ENCODE results near the gene RTN4R.

RTN4R gene

DNA sequence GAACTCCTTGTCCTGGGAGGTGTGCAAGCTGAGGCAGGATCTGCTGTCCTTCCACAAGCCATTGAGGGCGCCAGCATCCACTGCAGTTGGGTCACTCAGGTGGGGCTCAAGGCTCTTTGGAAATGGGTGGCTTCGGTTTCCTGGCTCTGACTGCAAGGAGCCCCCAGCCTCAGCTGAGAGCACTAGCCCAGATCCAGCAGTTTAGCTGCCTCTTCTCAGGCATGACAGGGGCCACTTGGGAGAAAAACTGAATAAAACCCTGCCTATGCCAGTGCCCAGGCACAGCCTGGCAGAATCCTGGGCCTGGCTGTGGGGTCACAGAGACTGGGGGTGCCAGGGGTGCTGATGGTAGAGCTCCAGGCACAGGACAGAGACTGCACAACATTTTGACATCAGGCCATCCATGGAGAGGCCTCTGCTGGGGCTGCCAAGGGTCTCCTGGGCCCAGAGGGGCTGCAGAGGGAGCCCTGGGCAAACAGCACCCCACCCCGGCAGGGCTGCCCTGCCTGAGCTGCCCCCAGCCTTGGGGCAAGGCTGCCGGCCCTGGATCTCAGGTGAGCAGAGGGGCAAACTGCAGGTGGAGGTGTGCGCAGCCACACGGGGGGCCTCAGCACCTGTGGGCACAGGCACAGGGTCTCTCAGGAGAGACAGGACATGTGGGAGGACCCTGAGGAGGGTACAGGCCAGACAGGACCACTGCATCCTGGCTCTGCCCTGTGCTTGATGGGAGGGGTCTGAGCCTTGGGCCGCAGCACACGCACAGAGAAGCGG is 28.3 kb downstream of the RTN4R start:
- DNase-seq: no peak

DNA sequence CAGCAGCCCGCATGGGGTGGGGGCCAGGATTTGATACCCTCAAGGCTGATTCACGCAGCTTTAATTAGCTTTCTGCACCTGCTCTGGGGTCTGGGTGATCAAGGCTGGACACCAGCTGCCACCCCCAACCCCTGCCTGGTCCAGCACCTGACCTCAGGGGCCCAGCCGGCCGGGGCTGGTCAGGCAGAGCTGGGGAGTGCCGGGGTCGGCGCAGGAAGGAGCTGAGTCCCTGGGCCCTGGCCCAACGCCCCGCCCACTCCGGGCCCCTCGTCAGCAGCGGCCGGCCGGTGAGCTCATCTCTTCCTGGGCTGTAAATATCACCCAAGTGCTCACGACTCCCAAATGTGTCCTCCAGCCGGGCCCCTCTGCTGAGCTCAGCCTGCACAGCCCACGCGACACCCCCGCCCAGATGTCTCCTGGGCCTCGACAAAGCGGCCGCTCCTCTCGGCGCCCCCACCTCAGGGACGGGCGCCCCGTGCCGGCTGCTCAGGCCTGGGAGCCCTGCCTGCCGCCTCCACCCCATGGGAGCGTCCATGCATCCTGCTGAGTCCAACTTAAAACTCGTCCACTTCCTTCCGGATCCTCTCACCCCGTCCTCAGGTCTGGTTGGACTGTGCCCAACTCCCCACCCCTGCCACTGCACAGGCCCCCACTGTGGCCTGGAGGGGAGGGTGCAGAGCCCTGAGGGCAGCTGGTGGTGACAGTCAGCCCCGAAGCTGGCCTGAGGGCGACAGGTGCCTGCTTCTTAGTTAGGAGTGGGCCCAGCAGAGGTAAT is 29.0 kb downstream of the RTN4R start:
- no peak for DNase-seq

DNA sequence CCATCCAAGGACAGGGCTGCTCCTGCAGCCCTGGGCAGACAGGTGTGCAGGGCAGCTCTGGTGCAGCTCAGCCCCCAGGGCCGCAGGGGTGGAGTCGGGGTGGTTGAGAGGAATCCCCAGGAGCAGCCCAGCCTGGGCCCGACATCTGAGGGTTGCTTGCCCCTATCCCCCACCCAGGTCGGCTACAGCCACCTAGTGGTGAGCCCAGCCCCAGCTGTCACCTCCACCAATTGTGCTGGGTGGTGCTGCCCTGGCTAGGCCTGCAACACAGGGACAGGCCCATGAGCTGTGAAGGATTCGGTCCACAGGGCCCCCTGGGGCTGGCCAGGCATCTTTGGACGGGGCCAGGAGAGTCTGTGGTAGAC is 29.6 kb downstream of the RTN4R start:
- DNase-seq: no peak

DNA sequence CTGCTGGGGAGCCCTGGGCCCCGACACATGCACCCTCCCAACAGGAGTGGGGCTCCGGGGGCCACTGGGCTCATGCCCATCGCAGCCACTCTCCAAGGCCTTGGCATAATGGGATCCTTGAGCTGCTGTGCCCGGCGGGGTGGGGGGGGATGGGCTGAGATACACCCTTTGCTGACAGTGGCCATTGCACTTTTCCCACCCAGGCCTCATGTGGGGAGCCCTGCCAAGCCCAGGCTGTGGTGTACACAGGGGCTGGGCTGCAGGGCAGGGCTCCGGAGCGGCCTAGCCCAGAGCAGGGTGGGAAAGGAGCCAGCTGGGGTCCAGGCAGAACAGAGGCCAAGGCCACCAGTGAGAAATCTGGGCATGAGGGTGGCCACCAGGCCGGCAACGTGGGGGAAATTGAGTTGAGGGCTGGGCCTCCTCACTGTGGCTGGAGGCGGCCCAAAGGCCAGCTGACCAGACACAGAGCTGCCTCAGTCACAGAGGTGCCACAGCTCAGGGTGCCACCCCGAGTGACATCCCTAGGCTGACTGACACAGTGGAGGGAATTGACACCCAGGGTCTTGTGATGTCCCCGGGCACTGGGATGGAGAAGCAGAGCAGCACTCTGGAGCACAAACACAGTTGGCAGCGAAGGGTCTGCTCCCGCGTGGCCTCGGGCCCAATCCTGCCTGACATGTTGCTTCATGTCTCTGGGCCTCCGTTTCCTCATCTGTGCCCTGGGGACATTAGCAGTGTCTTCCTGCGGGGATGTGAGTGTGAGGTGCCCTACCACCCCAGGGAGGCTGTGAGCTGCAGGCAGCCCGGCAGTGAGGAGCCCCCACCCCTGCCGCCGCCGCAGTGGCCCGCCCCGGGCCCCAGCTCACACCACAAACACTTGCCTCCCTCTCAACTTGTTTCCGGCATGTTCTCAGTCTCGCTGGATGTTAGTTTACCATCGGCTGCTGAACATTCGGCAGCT is 30.4 kb downstream of the RTN4R start:
- no peak for DNase-seq

DNA sequence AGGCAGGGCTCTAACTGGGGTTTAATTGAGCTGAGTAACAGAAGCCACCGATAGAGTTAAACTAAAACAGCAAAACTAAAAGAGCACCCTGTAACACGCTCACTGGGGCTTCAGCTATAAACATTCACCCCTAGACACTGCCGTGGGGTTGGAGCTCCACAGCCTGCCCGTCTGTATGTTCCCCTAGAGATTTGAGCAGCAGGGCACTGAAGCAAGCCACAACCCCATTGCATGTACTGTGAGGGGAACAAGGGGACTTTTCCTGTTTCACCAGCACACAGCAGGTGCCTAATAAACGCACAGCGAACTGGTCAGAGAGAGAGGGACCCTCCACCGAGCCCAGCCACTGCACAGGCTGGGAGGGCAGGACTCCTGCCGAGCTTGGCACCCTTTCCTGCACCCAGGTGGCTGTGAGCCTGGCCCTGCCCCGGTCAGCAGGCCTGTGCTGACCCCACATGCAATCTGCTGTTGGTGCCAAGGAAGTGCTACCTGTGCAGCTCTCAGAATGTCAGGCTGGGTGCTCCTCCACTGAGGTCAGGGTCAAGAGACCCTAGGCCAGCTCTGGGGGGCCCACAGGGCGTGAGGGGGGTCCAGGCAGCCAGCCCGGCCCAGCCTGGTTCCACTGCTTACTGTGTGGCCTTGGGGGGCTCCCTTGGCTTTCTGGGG is 31.9 kb downstream of the RTN4R start:
- DNase-seq: no peak

DNA sequence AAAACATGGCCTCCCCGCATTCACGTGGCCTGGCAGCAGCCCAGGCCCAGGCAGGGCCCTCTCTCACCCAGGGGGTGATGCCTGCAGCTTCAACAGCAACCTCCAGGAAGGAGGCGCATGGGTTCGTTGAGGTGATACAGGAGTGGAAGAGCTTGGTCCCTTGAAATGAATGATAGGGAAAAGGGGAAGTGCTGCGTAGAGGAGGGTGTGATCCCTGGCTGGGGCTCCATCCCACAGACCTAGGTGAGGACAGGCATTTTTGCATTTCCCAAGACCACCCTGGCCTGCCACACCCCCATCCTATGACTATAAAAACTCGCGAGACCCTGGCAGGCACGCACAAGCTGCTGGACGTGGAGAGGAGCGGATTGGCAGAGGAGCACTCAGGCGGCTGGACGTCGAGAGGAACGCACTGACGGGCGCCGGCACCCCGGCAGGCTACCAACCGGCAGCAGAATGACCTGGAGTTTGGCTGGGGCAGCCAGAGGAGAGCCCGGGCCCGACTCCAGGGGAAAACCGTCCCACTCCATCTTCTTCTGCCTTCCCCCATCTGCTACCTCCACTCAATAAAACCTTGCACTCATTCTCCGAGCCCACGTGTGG is 32.6 kb downstream of the RTN4R start:
- peak in 1 of 2 experiments; percentile 32 for DNase-seq

DNA sequence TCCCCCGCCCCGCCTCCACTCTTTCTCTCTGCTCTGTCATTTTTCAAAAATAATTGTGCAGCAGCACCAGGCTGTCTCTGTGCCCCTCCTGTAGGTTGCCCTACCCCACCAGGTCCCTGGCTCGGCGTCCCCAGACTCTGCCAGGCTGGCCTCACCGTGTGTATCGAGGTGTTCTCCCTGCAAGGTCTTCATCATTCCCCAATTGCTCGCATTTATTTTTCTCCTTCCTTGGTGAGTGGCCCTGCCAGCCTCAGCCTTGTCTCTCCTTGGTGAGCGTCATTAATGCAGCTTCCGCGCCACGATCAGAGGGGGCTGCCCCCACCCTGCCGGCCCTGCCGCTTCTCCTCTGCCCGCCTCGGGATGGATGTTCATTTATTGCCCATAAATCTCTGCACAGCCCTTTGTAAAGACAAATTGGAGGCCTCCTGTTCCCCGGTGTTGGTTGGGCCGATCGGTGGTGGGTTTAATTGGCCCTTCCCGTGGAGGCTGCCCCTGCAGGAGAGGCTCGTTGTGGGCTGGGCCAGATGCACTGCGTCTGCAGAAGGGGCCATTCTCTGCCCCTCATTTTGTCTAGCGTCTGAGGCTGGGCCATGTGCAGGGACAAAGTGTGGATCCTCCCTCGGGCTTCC is 33.2 kb downstream of the RTN4R start:
- no peak for DNase-seq

DNA sequence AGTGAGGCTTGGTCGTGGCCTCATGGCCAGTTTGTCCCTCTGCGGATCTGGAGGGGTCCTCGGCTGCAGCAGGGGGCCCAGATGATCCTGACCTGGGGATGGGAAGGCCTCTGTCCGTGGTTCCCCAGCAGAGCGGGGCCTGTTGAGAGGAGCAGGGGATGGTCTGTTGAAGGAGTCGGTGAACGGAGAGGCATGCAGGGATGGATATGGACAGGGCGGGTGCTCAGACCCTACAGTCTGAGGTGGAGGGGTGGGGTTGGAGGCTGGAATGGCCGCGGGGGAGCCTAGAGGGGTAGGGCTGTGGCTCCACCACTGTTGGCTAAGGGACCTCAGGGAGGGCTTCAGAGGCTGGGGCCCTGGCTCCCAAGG is 33.8 kb downstream of the RTN4R start:
- no peak for DNase-seq

DNA sequence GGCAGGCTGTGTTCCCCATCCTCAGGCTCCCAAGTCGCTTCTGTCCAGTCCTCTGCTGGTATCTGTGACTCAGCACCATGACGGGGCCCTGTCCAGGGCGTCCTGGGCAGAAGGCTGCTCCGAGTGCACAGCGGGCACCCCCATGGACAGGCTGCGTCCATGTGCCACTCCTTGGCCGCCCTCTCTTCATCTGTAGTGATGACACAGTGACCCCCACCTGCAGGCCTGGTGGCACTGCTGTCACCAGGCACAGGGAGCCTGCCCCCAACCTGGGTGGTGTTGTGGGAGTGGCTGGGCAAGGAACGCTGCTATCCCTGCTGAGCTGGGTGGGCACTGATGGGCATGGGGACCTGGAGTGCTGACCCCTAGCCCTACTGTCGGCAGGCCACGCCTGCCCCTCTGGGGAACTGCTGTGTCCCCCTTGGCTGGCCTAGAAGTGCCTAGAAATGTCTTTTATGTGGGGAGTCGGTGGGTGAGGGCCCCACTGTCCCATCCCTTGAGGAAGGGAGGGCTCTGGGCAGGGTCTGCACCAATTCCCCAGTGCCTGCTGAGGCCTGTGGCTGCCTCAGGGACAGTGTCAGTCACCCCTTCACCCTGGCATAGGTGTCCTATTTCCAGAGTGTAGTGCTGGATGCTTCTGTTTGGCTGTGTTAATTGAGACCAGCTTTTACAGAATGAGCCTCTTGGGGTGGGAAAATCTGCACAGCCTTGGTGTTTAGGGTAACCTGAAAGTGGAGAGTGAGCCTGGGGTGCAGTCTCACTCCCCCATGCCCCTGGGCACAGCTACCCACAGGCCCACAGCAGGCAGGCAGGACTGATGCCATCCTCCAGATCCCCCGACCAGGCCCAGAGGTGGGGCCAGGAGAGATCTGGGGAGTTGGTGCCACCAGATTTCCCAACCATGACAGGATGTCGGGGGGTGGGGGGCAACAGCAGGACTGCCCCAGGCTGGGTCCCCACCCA is 34.5 kb downstream of the RTN4R start:
- DNase-seq: no peak

DNA sequence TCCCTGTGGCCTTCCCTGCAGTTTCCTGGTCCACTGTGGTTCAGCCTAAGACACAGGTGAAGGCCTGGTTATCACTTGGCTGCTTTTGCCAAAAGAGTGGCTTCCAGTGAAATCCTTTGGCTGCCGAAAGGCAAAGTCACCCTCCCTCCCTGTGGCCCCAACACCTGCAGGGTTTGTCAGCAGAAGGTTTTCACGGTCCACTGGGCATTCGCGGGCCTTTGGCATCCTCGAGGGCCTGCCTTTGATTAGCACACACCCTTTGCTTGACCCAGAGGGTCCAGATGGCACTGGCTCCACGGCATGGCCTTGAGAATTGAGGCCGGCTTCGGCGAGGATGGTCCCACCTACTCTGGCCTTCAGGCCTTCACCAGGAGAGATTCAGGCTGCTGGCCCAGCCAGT is 35.3 kb downstream of the RTN4R start:
- no peak for DNase-seq

DNA sequence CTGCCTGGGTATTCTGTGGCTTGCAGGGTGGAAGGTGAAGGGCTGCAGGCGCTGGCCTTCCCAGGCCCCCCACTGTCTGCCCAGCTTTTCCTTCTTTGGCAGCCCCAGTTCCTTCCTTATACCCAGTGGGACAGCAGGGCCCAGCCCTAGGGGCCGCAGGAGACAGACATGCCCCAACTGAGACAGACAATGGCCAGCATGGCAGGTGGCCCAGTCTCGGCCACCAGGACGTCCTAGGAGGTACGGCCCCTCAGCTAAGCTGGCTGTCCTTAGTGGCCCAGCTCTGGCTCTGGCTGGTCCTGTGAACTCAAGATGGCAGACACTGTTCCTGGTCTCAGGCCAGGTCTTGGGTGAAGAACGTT is 35.9 kb downstream of the RTN4R start:
- no peak for DNase-seq

DNA sequence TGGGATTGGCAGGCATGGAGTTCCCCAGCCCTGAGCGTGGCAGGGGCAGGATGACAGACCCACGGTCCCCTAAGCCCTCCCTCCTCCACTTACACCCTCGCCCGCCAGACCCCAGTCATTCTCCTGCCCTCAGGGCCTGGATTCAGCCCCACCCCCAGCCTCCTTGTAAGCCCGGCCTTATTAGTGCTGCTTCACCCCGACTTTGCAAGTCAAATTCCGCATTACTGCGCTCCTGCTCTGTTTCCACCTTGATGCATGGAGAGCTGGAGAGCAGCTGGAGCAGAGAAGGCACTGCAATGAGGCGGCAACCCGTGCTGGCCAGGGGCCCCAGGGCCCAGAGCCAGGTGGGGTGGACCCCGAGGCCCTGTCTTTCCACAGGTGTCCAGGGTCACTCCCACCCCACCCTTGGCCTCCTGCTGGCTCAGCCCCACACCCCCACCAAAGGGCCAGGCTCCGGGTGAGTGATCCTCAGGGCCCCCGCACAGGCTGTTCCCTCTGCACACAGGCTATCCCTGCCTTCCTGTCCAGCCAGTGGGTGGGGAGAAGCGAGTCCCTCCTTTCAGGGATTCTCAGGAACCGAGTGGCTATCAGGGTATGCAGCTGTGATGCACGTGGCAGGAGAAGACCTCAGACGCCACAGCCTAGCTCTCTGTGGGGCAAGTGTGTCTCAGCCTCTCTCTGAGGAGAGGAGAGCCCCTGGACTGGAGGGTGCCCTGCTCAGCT is 36.4 kb downstream of the RTN4R start:
- no peak for DNase-seq

DNA sequence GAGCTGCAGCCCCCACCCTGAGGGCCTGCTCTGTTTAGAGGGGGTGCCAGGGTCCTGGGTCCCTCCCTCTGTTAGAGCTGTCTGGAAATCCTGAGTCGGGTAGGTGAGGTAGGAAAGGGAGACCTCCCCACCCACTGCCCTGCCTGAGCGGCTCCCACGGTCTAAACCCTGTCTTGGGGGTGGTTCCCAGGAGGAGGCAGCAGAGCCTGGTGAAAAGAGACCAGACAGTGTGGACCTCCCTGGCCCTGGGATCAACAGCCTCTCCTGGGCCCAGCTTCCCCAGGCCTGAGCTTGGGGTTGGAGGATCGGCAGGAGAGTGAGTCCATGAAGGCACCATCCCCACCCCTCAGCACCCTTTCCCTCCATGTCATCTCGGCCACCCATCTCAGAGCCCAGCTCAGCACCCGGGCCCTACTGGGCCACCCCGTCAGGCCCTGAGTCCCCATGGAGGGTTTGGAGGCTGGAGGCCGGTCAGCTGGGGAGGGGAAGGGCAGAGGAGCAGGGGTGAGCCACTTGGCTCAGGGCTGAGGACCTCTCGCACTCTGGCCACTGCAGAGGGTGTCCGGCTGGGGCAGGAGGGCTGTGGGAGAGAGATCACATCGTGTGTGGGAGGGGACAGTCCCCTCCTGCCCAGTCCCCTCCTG is 37.2 kb downstream of the RTN4R start:
- no peak for DNase-seq

DNA sequence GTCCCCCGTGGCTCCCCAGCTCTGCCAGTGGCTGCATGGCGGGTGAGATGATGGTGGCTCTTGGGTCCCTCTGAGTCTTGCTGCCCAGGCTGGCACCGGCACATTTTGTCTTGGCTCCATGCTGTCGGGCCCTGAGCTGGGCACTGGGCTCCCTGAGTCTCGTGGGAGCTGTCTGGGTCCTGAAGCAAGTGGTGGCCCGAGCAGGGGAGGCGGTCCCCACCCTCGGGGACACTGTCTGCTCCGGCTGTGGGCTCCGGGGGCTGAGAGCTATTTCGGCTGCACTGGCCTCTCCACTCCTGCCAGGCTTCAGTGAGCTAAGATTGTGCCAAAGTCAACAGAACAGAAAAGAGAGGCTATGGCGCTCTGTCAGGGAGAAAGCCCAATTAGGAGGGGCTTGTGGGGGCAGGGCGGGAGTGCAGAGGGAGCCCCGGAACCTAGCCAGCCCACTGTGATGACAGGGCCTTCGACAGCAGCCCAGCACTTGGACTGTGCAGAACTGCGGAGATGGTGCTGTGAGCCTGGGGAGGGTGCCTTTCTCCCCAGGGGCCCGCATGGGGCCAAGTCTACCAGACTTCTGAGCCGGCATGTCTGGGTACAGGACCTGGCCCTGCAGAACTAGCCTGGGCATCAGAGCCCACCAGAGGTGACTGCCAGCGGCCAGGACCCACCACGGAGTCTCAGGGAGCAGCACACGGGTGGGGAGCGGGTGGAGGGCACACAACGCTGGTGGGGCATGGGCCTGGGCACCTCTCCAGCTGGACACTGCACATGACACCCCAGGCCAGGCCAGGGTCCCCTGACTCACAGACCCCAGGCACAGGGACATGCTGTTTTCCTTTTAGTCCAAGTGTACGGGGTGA is 38.0 kb downstream of the RTN4R start:
- no peak for DNase-seq

DNA sequence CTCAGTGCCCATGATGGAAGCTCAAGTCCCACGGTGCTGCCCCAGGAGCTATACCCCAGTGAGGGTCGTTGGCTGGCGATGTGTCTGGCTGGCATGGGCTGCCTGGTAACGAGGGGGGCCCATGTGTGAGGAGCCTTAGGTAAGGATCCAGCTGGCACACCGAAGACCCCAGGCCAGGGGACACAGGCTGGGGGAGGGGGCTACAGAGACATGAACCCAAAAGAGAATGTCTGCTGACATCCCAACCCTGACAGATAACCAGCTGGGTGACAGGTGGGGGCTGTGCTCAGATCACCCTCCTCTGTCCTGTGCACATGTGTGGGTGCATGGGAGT is 39.2 kb downstream of the RTN4R start:
- no peak for DNase-seq

DNA sequence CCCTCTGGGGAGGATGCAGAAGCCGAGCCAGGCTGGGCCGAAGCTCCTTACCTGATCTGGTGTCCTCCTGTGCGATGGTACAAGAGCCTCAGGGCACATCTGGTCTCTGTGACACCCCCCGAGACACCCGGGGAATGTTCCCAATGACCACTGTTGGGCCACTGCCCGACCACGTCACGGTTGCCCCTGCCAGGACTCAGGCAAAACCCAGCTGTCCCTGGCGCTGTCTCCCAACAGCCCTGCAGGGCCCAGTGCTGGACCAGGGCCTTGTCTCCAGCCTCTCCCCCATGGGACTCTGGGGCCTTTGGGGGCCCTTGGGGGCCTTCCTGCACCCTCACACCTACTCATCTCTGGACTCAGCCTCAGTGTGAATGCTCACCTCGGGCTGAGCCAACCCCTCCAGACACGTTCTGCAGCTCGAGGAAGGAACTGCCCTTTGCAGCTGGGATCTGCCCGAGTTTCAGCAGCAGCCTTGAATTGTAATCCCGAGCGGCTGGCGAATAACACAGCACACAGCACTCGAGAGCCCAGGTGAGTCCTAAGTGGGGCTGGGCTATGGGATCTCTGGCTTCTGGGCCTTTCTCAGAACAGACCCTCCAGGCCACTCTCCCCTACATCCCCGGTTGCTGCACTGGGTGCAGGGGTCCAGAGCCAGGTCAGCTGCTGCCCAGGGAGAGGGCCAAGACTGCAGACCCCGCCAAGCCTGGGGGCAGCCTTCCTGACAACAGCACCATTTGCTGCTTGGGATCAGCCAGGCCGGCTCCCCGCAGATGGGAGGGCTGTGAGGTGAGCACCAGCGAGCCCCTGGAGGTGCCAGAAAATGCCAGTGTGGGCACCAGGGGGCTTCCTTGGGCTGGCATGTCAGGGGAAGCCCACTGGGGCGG is 39.8 kb downstream of the RTN4R start:
- no peak for DNase-seq

DNA sequence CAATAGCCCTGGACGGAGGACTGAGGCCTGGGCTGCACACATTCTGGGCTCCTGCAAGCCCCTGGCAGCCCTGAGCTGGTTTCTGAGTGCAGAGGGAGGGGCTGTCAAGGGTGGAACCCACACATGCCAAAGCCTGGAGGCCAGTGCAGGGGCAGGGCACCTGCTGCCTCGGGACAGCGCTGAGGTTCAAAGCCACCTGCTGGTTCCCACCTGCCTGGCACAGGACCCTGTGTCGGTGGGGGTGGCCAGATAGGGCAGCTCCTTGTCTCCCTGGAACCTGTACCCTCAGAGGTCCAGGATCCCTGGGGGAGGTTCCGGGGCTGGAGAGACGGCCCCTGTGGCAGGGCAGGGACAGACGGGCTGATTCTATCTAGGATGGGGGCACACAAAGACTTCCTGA is 40.8 kb downstream of the RTN4R start:
- no peak for DNase-seq
